NCI-H128 (cell line): ENCODE measurements around the gene PRKCA.
"Not testable (repeated sequence)": the region's sequence is repeated elsewhere in the genome, so short reads cannot be mapped to it uniquely, and the experiment has no call there.

Experiments
- DNase-seq: peaks from one replicate; lab custom pipeline; 2025; ENCODE audit not compliant: unreplicated experiment; lab: John Stamatoyannopoulos, UW

Gene PRKCA

GRCh38 chr17:66698270-66698669 lies 395.9 kb downstream of the PRKCA start:
- DNase-seq = no peak

GRCh38 chr17:66701462-66701861 lies 399.0 kb downstream of the PRKCA start:
- DNase-seq = no peak

- DNase-seq = no peak
Observed at GRCh38 chr17:66702106-66702936, 399.9 kb downstream of the PRKCA start.

GRCh38 chr17:66704858-66705520 lies 402.6 kb downstream of the PRKCA start:
- no peak for DNase-seq

GRCh38 chr17:66706851-66707450 lies 404.5 kb downstream of the PRKCA start:
- no peak for DNase-seq

- DNase-seq = no peak
Observed at GRCh38 chr17:66711401-66711800, 409.0 kb downstream of the PRKCA start.

GRCh38 chr17:66711881-66712321 lies 409.5 kb downstream of the PRKCA start:
- DNase-seq = no peak

GRCh38 chr17:66712453-66712852 lies 410.0 kb downstream of the PRKCA start:
- no peak for DNase-seq

GRCh38 chr17:66713021-66713532 lies 410.7 kb downstream of the PRKCA start:
- not testable (repeated sequence) for DNase-seq

GRCh38 chr17:66713533-66714042 lies 411.2 kb downstream of the PRKCA start:
- DNase-seq = no peak

- DNase-seq = no peak
Observed at GRCh38 chr17:66714046-66715023, 411.9 kb downstream of the PRKCA start.

GRCh38 chr17:66715076-66715675 lies 412.8 kb downstream of the PRKCA start:
- DNase-seq = no peak

- DNase-seq = no peak
Observed at GRCh38 chr17:66715745-66716156, 413.3 kb downstream of the PRKCA start.

- DNase-seq = no peak
Observed at GRCh38 chr17:66716236-66717026, 414.0 kb downstream of the PRKCA start.

GRCh38 chr17:66717641-66718058 lies 415.2 kb downstream of the PRKCA start:
- DNase-seq = no peak

- no peak for DNase-seq
Observed at GRCh38 chr17:66720027-66720426, 417.6 kb downstream of the PRKCA start.

GRCh38 chr17:66720567-66720966 lies 418.2 kb downstream of the PRKCA start:
- no peak for DNase-seq

- no peak for DNase-seq
Observed at GRCh38 chr17:66722341-66722740, 419.9 kb downstream of the PRKCA start.
